HG03342 (cell line): ENCODE results near the gene C1QTNF7.

ENCODE experiments used
- ATAC-seq: cut with Tn5 transposase; IDR thresholded peaks from one replicate; pipeline ENCODE4 v1.9.1; 2021; ENCODE audit warnings: mild to moderate bottlenecking, moderate library complexity; ENCODE audit not compliant: unreplicated experiment

C1QTNF7 gene, protein sequence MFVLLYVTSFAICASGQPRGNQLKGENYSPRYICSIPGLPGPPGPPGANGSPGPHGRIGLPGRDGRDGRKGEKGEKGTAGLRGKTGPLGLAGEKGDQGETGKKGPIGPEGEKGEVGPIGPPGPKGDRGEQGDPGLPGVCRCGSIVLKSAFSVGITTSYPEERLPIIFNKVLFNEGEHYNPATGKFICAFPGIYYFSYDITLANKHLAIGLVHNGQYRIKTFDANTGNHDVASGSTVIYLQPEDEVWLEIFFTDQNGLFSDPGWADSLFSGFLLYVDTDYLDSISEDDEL

GRCh38 chr4:15427701-15428100, at the start of gene C1QTNF7:
Gene C1QTNF7, plus strand, starts transcription at chr4:15428033. Its CDS starts 7,711 bp downstream, at chr4:15435744.
- no peak for ATAC-seq

DNA sequence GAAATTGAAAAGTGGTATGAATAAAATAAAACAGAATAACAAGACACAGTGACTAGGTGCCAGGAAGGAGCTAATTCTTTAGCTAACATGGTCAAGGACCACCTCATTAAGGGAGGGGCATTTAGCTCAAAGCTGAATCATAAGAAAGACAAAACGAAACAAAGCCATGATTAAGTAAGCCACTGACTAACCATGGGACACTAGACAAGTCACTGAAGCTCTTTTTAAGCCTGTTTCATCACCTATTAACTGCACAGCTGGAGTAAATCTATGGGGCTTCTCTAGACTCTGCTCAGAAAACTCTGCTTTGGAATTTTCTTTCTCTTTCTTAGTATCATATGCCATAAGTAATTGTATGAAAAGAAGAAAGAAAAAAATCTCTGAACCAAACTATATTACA, 49.8 kb upstream of the C1QTNF7 start:
- ATAC-seq, result no peak

- no peak for ATAC-seq
Measured at GRCh38 chr4:15378493-15378892, 49.3 kb upstream of the C1QTNF7 start.

DNA sequence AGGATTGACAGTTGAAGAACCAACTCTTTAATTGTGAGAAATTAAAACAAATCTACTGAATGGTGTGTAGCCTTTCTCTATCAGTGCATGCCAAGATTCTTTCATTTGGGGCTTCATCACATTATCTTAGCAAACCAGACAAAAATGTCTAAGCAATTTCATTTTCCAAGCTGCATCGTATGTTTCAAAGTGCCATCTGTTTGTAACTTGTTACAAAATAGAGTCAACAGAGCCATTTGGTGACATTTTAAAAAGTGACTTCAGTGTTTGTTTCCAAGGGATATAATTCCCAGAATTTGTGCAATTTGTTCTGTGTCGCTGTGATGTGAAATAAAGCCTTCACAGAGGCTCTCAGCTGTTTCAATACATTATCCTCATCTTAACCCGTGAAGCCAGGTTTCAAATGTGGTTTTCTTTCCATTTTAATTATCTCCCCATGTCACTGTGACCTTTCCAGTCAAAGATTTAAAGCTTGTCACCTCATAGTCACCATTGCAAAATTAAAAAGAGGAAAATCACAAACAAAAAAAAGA, 46.0 kb upstream of the C1QTNF7 start:
- ATAC-seq, result no peak

- no peak for ATAC-seq
Measured at GRCh38 chr4:15382669-15383273, 45.1 kb upstream of the C1QTNF7 start.

DNA sequence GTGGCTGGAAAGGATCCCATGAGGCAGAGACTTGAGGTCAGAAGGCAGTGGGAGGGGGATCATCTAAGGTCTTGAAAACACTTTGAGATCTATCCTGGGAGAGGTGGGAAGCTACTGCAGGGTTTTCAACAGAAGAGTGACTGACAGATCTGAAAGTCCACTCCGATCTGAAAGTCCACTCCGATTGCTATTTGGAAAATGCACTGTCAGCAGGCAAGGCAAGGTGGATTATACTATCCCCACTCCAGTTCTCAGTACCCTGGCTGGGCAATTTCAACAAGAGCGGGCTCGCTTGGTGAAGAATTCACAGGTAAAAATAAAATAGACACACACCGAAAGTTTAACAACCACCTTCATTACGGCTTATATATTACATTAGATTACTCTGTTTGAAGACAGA, 42.3 kb upstream of the C1QTNF7 start:
- ATAC-seq, result no peak

GRCh38 chr4:15385928-15386327, 41.9 kb upstream of the C1QTNF7 start:
- no peak for ATAC-seq

DNA sequence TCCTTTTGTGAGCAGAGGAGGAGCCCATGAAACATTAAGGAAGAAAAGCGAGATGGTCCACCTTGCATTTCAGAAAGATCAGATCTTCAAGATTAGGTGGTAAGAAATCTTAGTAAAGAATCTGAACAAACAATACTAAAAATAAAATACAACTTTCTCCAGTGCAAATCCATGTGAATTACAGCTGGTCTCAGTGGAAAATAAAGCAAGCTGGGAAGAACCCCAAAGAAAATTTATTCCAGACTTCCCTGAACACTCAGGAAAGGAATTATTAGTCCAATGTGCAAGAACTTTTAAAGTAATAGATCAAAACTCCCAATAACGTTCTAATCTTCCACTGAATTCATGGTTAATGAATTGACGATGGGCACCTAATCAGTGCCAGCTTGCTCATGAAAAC, 37.3 kb upstream of the C1QTNF7 start:
- no peak for ATAC-seq

GRCh38 chr4:15392053-15392805, 35.6 kb upstream of the C1QTNF7 start:
- ATAC-seq, result no peak

DNA sequence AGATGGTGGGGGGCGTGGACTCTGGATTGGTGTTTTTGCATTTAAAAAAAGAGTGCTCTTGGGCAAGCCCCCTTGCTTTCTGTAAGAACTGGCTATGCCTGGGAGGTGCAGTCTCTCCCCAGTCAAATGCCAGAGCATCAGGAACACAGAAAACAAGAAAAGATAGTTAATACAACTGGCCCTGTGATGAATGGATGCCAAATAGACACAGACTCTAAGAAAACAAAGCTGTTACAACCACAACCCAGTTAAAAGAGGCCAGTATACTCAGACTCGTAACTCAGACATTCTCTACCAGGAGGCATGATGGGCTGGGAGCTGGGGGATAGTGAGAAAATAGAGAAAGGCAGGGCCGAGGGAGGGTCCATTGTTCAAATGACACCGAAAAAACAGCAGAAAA, 32.5 kb upstream of the C1QTNF7 start:
- no peak for ATAC-seq

- ATAC-seq, result peak; percentile 78
Measured at GRCh38 chr4:15396157-15396800, 31.6 kb upstream of the C1QTNF7 start.

GRCh38 chr4:15398001-15398400, 29.8 kb upstream of the C1QTNF7 start:
- no peak for ATAC-seq

DNA sequence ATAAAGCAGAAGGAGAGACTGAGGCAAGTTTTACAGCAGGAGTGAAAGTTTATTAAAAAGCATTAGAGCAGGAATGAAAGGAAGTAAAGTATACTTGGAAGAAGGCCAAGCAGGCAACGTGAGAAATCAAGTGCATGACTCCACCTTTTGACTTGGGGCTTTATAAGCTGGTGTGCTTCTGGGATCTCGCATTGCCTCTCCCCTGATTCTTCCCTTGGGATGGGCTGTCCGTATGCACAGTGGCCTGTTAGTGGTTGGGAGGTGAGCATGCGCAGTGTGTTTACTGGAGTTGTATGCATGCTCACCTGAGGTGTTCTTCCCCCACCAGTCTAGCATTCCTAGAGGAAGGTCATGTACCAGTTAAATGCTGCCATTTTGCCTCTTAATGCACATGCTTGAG, 29.1 kb upstream of the C1QTNF7 start:
- ATAC-seq, result no peak

GRCh38 chr4:15400226-15400625, 27.6 kb upstream of the C1QTNF7 start:
- ATAC-seq, result no peak

DNA sequence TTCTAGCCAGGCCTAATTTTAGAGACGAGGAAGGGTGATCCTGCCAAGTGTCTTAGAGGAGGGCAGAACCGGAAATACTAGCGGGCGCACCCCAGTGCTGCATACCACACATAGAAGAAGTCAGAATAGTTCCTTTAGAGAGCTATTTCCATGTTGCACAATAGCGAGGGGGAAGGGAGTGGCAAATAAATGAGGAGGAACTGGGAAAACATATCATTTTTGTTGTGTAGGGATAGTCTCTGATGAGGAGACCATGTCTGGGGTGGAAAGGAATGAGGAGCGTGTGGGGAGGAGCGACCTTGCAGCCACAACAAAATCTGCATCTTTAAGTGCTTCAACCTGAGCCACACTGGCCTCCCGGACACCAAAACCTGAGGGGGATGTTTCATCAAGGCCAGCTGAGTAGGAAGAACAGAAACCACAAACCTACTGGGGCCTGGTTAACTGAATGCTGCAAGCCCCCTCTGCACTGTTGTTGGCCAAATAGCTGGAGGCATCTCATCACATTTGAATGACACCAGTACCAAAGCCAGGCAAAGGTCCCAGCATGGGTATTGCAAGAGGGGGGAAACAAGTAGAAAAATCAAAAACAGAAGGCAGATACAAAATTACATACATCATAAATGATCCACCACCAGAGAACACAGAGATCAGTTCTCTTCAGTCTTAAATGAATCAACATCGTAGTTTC, 26.7 kb upstream of the C1QTNF7 start:
- ATAC-seq, result no peak

DNA sequence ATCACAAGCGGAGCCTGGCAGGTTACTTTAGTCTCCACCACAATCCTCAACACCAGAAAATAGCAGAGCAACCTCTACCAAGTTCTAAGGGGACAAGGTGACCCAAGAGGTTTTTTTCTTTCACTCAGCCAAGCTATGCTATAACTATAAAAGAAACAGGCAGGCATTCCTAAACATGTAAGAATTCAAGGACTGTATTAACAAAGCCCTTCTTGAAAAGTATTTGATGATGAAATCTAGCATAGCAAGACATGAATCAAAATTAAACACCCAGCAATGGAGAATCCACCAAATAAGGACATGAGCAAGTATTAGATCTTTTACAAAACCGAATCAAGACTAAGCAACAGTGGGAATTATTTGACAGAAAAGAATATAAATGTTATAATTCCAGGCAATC, 25.7 kb upstream of the C1QTNF7 start:
- no peak for ATAC-seq

- no peak for ATAC-seq
Measured at GRCh38 chr4:15402974-15403373, 24.9 kb upstream of the C1QTNF7 start.

DNA sequence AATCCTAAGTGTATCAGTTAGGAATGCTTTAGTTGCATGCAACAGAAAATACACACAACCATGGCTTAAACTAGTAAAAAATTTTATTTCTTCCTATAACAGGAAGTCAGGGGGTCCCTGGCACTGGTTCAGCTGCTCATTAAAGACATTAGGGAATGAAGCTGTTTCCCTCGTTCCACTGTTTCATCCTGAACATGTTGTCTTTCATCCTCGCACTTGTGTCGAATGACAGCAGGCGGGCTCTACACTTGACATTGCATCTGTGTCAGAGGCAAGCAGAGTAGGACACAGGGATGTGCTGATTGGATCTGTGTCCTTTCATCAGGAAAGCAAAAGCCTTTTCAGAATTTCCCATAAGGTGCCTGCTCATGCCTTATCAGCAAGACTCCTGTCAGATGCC, 22.8 kb upstream of the C1QTNF7 start:
- no peak for ATAC-seq

DNA sequence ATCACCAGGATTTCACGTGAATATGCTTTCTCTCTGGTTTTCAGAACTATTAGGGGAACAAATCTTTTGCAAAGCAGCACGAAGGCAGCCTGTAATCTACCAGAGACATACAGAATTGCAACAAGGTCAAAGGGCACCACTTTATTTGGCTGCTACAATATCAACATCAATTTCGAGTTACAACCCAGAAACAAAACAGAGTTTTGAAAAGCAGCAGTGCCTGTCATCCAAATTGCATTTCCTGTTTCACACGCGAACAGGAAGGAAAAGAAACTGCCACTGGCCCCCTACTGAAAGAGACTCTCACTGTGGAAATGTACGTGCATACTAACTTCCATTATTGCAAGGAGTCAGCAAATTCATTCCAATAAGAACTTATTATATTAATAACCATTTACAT, 17.1 kb upstream of the C1QTNF7 start:
- no peak for ATAC-seq

DNA sequence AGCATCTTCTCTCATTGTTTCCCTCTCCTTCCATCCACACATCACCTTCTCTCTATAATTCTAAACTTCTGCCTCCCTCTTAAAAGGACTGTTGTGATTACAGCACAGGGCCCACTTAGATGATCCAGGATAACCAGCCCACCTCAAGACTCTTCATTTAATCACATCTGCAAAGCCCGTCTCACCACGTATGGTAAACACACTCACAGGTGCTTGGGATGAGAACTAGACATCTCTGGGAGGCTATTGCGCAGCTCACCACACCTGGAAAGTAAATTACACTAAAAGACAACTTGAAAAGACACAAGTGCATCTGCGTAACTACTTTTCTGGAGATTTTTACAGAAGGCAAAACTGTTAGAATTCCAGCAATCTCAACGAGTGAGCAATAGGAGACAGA, 15.4 kb upstream of the C1QTNF7 start:
- no peak for ATAC-seq
